ENCODE measurements around the gene UBQLN4.
A peak's percentile ranks its signal among the peaks of the same experiment; 100 is the strongest.

The UBQLN4 gene

GRCh38 chr1:156009404-156009803 is 44.2 kb downstream of the UBQLN4 start:
- DNase-seq, result no peak

GRCh38 chr1:156006666-156007376 is 46.8 kb downstream of the UBQLN4 start:
- no peak for DNase-seq

GRCh38 chr1:156004843-156005584 is 48.6 kb downstream of the UBQLN4 start:
- DNase-seq, result no peak

DNA sequence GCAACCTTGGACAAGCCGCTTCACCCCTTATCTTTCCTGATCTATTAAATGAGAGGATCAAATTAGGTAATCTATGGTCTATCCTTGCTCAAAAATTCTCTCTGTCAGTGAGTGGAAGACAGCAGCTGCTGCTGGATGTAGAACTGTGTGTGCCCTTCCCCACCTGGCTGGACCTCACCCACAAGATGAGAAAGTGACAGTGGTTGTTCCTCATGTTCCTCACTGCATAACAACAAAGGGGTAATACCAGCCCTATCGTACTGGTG is 49.7 kb downstream of the UBQLN4 start:
- DNase-seq, result no peak

DNA sequence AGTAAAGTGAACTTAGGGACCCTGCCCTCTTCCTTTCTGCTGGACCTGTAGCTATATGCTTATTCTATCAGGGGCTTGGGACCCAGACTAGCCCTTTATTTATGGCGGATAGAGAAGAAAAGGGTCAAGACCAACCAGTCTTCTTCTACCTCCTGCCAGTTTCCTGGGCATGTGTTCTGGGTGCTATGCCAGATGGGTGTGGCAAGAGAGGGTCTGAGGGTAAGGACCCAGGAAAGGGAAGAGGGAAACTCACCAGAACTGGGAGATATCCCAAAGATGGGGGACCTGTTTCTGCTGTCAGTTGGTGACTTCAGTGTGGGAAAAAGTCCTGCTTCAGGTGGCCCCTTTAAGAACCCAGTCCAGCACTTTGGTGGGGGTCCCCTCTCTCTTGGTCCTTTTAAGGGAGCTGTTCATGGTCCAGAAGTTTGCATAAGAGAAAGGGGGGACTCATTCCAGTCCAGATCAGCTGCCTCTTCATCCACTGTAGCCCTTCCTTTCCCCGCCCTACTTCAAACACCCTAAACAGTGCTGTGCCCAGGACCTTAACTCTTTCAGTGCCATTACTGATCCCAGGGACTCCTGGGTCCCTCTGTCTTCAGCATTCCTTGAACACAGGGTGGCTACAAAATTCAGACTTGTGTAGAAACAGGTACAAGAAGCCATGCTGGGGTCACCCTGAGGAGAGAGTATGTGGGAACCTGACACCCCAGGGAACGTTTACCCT is 51.2 kb downstream of the UBQLN4 start:
- no peak for DNase-seq

DNA sequence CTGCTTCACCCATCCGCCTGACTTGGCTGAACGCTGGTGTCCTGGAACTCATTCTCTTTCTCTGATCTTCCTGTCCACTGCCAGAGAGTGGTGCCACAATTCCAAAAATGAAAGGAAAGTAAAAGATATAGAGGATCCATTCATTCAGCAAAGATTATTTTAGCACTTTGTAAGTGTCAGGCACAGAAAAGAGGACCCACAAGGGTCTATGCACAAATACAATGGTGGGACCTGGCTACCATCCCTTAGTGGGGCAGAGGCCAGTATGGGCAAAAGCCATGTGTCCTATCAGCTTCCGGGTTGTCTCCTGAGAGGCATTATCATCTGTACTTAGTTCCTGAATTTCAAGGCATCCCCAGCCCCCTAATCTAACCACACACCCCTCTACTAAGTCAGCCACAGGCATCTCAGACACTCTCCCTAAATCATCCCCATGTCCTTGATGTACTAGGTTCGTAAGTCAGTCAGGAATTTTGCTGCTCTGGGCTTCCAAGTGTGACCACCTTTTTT is 51.9 kb downstream of the UBQLN4 start:
- DNase-seq, result peak; percentile 79

DNA sequence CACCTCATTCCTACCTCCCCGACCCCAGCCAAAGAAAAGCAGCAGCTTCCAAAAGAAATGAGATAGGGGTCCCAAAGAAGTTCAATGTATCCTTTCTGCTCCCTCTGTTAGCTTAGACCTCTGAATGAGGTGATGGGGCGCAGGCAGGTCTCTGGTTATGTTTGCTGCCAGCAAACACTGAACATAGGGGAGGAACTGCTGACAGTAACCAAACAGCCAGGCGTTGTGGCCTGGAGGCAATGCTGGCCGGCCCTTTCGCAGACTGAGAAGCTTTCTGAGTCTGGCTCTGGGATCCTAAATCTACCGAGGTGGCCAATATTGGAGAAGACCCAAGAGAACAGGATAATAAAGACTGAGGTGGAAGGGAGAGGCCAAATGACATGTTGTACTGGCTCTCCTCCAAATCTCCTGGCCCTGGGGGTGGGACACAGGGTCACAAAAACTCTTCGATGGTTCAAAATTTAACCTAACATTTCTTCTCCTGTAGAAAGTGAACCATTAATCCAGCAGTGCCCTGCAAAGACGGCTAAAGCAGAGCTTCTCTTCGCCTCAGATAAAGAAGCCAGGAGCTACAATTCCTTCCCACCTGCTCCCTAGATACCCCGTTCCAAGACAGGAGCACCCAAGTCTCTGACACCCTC is 52.5 kb downstream of the UBQLN4 start:
- no peak for DNase-seq

DNA sequence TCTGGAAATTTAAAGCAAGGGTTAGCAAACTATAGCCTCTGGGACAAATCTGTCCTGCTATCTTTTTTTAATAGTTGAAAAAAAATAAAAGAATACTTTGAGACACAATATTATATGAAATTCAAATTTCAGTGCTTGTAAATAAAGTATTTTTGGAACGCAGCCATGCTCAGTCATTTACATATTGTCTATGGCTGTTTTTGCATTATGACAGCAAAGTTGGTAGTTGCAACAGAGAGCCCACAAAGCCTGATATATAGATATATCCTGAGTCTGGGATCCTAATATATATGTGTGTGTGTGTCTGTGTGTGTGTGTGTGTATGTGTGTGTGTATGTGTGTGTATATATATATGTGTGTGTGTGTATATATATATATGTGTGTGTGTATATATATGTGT is 53.6 kb downstream of the UBQLN4 start:
- DNase-seq, result peak; percentile 36

DNA sequence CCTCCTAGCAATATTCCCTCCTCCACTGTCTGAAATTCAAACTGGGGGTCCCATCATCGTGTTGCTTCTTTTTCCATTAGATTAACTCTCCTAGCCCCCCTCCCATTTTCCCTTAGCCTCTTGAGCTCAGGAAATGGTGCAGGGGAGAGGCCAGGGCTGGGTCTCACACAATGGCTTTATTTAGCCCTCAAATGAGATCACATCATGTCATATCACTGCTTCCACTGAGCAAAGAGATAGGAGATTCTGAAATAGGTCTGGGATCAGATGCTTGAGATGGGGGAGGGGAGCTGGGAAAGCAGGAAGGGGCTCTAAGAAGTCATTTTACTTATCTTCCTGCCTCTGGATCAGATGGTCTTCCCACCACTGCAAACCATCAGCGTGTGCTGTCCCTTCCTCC is 57.4 kb downstream of the UBQLN4 start:
- DNase-seq, result no peak

DNA sequence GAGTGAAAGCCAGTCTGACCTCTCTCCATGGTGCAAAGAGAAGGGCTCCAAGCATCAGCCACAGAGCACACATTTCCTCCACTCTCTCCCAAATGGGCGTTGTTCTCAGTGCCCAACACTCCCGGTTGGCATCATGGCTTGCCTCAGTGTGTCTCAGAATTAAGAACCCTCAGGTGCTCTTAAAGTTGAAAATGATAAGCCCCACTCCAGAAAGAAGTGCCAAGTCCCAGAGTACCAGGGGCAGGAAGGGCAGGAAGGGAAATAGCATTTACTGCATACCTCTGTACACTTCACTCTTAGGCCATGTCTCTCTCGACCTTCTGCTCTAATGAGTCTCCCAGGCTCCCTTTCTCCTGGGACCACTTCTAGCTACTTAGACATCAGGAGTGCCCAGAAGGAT is 60.0 kb downstream of the UBQLN4 start:
- no peak for DNase-seq

GRCh38 chr1:155990005-155990739 is 63.4 kb downstream of the UBQLN4 start:
- peak; percentile 63 for DNase-seq

GRCh38 chr1:155989242-155990004 is 64.2 kb downstream of the UBQLN4 start:
- peak; percentile 89 for DNase-seq
